Ascending aorta (tissue), 2 donors: ENCODE measurements around the gene TMEM220. TPM values are rescaled to one million over a fixed set of nuclear protein-coding genes. Genes with fewer than 3 reads are reported as not detected.

Experiments
- DNase-seq, 2 donors: peaks; one replicate each; pipeline ENCODE4 v3.0.0-alpha.2; 2019; ENCODE audit warnings: low spot score in 2 of 2
- H3K27ac ChIP-seq, 2 donors: fragments of 200-600 bp; sonication (generic); one replicate each; pipeline ENCODE4 v1.5.1; 2016 to 2017; ENCODE audit warnings: mild to moderate bottlenecking in 1 of 2
- H3K27me3 ChIP-seq: fragments of 200-600 bp; sonication (generic); one replicate; pipeline ENCODE4 v1.5.1; 2017
- H3K36me3 ChIP-seq, 2 donors: fragments of 200-600 bp; sonication (generic); one replicate each; pipeline ENCODE4 v1.5.1; 2016
- H3K4me1 ChIP-seq, 2 donors: fragments of 200-600 bp; sonication (generic); one replicate each; pipeline ENCODE4 v1.5.1; 2016 to 2017; ENCODE audit warnings: mild to moderate bottlenecking in 1 of 2
- H3K4me3 ChIP-seq, 2 donors: fragments of 200-600 bp; sonication (generic); one replicate each; pipeline ENCODE4 v1.5.1; 2016 to 2017; ENCODE audit warnings: mild to moderate bottlenecking in 1 of 2
- H3K9me3 ChIP-seq, 2 donors: fragments of 200-600 bp; sonication (generic); one replicate each; pipeline ENCODE4 v1.5.1; 2016
- intact Hi-C: fragments of 100-400 bp; cut with DNase I; formaldehyde crosslinking; loops from one replicate; pipeline ENCODE4 v1.15.1; 2023
- total RNA-seq: library from RNA; depleted of rRNA; stranded (reverse); fragments of >200 nt; gene quantifications from one replicate; pipeline ENCODE4 v1.1.0, GENCODE V29; 2016
- TF ChIP-seq, protein P1 (sequence below), 3 experiments: fragments of 200-600 bp in 2 of 3; fragments of 450-650 bp in 1 of 3; sonication (generic) in 2 of 3; IDR thresholded peaks; one replicate each; pipeline ENCODE4 v1.5.1; 2016 to 2019; ENCODE audit warnings: antibody characterized with exemption in 3 of 3, mild to moderate bottlenecking in 1 of 3, moderate library complexity in 1 of 3

TMEM220 gene
- 0.53 TPM for total RNA-seq

DNA sequence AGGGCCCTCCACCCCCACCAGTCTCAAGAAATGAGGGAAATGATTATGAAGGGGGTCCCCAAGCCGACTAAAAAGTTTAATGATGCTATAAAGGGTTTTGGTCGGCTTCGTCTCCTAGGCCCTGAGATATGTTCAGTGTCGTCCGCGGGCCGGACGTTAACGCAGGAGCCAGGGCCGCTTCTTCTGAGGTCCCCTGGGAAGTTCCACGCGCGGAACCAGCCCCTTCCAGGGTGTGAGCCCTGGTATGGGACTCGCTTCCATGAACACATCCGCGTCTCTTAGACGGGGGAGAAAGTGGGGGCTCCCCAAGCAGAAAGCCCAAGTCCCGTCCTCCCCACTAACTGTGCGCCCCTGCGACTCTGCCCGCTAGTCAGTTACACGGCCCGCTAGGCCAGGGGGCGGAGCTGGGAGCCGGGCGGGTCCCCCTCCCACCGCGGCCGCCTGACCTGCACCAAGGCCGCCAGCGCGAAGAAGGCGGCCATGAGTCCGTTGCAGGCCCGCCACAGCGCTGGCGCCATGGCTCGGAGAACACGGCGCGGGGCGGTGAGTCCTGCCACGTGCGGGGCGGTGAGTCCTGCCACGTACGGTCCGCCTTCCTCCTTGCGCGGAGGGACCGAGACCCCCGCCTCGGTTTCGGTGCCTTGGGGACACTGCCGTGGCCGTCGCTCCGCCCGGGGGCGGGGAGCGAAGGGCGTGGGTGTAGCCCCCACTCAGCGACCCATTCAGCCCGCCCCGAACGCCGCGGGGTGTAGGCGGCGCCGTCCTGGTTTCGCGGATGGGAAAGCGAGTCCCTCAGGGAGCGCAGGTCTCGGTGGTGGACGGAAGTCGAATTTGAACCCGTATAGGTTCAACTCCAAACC is at the start of gene TMEM220:
Gene TMEM220, minus strand, starts transcription at position 690 of the 860 bp plus-strand sequence. Its CDS starts 172 bp downstream, at position 518.
- peak; percentile 29 to 90 for DNase-seq
- H3K36me3 ChIP-seq: peaks cover 0 to 12% of the 10 kb centered on the region in 2 donors
- intact Hi-C loops: loop anchor here (2.0 to 5.0 kb wide), 2 partner anchors 33 to 578 kb away; partner anchors contain the start of genes ADPRM and SCO1
- H3K27me3 ChIP-seq: no peaks in the 10 kb centered on the region
- peak within 1 kb of the TSS; percentile 89 to 97 for H3K27ac ChIP-seq
- H3K4me1 ChIP-seq: peaks cover 2 to 3% of the 10 kb centered on the region in 2 donors
- no peaks in the 10 kb centered on the region for H3K9me3 ChIP-seq
- H3K4me3 ChIP-seq: peak within 1 kb of the TSS; percentile 54 to 83
- TF ChIP-seq, protein P1, sequence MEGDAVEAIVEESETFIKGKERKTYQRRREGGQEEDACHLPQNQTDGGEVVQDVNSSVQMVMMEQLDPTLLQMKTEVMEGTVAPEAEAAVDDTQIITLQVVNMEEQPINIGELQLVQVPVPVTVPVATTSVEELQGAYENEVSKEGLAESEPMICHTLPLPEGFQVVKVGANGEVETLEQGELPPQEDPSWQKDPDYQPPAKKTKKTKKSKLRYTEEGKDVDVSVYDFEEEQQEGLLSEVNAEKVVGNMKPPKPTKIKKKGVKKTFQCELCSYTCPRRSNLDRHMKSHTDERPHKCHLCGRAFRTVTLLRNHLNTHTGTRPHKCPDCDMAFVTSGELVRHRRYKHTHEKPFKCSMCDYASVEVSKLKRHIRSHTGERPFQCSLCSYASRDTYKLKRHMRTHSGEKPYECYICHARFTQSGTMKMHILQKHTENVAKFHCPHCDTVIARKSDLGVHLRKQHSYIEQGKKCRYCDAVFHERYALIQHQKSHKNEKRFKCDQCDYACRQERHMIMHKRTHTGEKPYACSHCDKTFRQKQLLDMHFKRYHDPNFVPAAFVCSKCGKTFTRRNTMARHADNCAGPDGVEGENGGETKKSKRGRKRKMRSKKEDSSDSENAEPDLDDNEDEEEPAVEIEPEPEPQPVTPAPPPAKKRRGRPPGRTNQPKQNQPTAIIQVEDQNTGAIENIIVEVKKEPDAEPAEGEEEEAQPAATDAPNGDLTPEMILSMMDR (IDR thresholded peaks at IDR 0.05): no peak

DNA sequence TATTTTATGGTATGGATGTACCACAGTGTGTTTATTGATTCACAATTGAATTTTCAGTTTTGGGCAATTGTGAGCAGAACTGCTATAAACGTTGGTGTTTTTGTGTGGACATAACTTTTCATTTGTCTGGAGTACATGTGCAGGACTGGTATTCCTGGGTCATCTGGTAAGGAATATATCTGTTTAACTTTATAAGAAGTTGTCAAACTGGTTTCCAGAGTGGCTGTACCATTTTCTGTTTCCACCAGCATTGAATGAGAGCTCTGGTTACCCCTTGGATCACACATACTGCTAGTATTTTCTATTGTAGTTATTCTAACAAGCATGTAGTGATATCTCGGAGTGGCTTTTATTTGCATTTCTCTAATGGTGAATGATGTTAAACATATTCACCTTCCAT is 49.8 kb upstream of the TMEM220 start:
- H3K27ac ChIP-seq: no peak overlapping the region
- no peaks in the 10 kb centered on the region for H3K27me3 ChIP-seq
- no peaks in the 10 kb centered on the region for H3K36me3 ChIP-seq
- TF ChIP-seq, protein P1 (IDR thresholded peaks at IDR 0.05): no peak
- no peak for DNase-seq
- H3K9me3 ChIP-seq: peaks cover 0 to 3% of the 10 kb centered on the region in 2 donors
- intact Hi-C loops: no loop called here
- no peak overlapping the region for H3K4me3 ChIP-seq
- H3K4me1 ChIP-seq: no peaks in the 10 kb centered on the region

DNA sequence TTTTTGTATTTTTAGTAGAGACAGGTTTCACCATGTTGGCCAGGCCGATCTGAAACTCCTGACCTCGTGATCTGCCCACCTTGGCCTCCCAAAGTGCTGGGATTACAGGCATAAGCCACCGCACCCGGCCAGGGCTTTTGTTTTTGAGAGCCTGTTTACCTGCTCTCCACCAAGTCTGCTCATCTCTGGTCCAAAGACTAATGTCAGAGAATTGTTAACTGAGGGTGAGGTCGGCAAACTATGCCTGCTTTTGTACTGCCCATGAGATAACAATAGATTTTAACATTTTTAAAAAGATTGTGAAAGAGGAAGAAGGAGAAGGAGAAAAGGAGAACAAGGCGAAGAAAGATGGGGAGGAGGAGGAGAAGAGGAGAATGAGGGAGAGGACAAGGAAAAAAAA is 48.1 kb upstream of the TMEM220 start:
- Histone ChIP-seq H3K9me3 (peaks cover 0 to 3% of the 10 kb centered on the region in 2 donors), H3K27me3 (no peaks in the 10 kb centered on the region), H3K36me3 (no peaks in the 10 kb centered on the region), H3K4me3 (no peak overlapping the region), H3K27ac (no peak overlapping the region), H3K4me1 (no peaks in the 10 kb centered on the region)
- DNase-seq: no peak
- TF ChIP-seq, protein P1 (IDR thresholded peaks at IDR 0.05): no peak
- intact Hi-C loops: no loop called here

DNA sequence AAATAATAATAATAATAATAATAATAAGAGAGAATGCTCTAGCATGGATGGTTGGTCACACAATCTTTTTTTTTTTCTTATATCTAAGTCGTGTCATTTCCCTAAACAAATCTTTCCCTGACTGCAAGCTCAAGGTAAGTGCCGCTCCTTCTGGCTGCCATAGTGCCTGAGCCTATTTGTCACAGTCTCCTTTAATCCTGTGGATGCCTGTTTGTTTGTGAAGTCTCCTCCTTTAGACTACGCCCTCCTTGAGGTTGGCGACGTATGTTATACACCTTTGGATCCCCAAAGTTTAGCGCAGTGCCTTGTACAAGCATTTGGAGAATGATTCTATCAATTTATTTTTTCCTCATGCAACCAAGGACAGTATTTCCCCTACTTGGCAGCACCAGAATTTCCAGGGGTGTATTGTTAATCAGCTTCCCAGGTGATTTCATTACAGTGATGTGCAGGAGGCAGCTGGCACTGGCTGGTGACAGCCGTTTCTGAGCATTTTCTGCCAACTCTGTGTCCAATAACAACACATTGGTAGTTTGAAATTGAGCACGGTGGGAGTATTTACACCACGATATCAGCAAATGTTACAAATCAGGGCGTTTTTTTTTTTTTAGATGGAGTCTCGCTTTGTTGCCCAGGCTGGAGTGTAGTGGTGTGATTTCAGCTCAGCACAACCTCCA is 47.4 kb upstream of the TMEM220 start:
- no peaks in the 10 kb centered on the region for H3K36me3 ChIP-seq
- intact Hi-C loops: no loop called here
- H3K4me3 ChIP-seq: no peak overlapping the region
- DNase-seq: no peak
- H3K4me1 ChIP-seq: no peaks in the 10 kb centered on the region
- peaks cover 0 to 7% of the 10 kb centered on the region in 2 donors for H3K9me3 ChIP-seq
- no peak overlapping the region for H3K27ac ChIP-seq
- no peaks in the 10 kb centered on the region for H3K27me3 ChIP-seq
- TF ChIP-seq, protein P1 (IDR thresholded peaks at IDR 0.05): no peak

DNA sequence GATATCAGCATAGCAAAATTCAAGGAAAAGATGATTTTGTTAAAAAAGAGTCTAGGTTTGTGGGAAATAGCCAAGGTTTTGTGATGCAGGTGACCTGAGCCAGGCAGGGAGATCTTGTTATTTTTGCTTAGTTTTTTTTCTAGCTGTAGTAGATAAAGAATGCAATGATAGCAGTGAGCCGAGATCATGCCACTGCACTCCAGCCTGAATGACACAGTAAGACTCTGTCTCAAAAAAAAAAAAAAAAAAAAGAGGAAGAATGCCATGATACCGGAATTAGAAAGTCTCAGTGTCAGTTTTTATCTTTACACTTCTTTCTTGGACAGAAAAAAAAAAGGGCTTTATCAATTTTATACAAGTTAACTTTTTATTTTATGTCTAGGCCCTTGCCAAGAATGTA is 46.6 kb upstream of the TMEM220 start:
- Histone ChIP-seq H3K4me1 (no peaks in the 10 kb centered on the region), H3K4me3 (no peak overlapping the region), H3K27me3 (no peaks in the 10 kb centered on the region), H3K27ac (no peak overlapping the region), H3K9me3 (peaks cover 0 to 7% of the 10 kb centered on the region in 2 donors), H3K36me3 (no peaks in the 10 kb centered on the region)
- intact Hi-C loops: no loop called here
- TF ChIP-seq, protein P1 (IDR thresholded peaks at IDR 0.05): no peak
- DNase-seq: no peak
